GM12878 (cell line): ENCODE measurements around the gene YTHDF2.

Experiments
- CTCF ChIP-seq, 3 experiments: IDR thresholded peaks in 2 of 3; conservative IDR thresholded peaks in 1 of 3; 2 replicates each; pipeline ENCODE4 v1.5.1; 2011; ENCODE audit warnings: low read depth in 3 of 3, low read length in 3 of 3, mild to moderate bottlenecking in 3 of 3, control low read depth in 2 of 3, moderate library complexity in 2 of 3, inconsistent platforms in 1 of 3, mixed read lengths in 1 of 3; ENCODE audit not compliant: control insufficient read depth in 2 of 3, insufficient read depth in 1 of 3; ENCODE audit errors: extremely low read depth in 1 of 3
- E2F4 ChIP-seq: IDR thresholded peaks from 2 replicates; pipeline ENCODE4 v1.6.1; 2012; ENCODE audit warnings: low read depth, low read length, improper control_type of control experiment
- MLLT1 ChIP-seq: fragments of 450-650 bp; IDR thresholded peaks from 2 replicates; pipeline ENCODE4 v1.6.1; 2016; ENCODE audit warnings: mild to moderate bottlenecking
- MXI1 ChIP-seq: fragments of 150-350 bp; IDR thresholded peaks from 2 replicates; pipeline ENCODE4 v1.6.1; 2011; ENCODE audit warnings: low read depth, mild to moderate bottlenecking, inconsistent platforms, low read length, improper control_type of control experiment
- NFIC ChIP-seq: IDR thresholded peaks from 2 replicates; pipeline ENCODE4 v1.6.1; 2012; ENCODE audit warnings: low read depth, mild to moderate bottlenecking, inconsistent platforms, low read length, moderate library complexity
- NR2C1 ChIP-seq: fragments of 450-650 bp; IDR thresholded peaks from 2 replicates; pipeline ENCODE4 v1.6.1; 2017; ENCODE audit warnings: antibody characterized with exemption, mild to moderate bottlenecking, moderate library complexity
- RELB ChIP-seq: fragments of 450-650 bp; IDR thresholded peaks from 2 replicates; pipeline ENCODE4 v1.6.1; 2017; ENCODE audit warnings: low read depth, mild to moderate bottlenecking, moderate library complexity

- TF ChIP-seq NFIC (no peak), CTCF (IDR thresholded peaks at IDR 0.05 in 2 of 3, conservative IDR thresholded peaks at IDR 0.05 in 1 of 3; ENCODE audit: control insufficient read depth in 2 of 3, extremely low read depth in 1 of 3, insufficient read depth in 1 of 3, low read depth in 3 of 3, low read length in 3 of 3) (no peak), MLLT1 (no peak), E2F4 (no peak), NR2C1 (no peak), RELB (no peak), MXI1 (no peak)
These were observed 29.9 kb downstream of the YTHDF2 start for GRCh38 chr1:28766532-28767183.
